ENCODE data around the gene ZG16B.

DNA sequence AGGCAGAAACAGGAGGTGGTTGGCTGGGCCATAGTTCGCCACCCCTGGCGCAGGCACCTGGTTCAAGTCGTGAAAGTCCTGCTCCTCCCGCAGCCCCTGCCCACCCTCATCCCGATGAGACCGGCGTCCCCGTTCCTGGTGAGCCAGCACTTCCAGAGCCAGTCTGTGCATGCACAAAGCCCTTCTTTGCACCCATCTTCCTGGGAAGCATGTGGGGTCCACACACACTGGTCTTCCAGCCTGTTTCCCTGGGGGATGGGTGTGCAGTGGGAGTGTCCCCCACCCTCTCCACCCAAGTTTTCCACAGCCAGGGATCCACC lies 1.6 kb upstream of the ZG16B start:
- TF ChIP-seq POLR2AphosphoS5 (IDR thresholded peaks at IDR 0.05) (no peak), POLR2A (IDR thresholded peaks at IDR 0.05) (no peak)
- TF ChIP-seq, protein P1, sequence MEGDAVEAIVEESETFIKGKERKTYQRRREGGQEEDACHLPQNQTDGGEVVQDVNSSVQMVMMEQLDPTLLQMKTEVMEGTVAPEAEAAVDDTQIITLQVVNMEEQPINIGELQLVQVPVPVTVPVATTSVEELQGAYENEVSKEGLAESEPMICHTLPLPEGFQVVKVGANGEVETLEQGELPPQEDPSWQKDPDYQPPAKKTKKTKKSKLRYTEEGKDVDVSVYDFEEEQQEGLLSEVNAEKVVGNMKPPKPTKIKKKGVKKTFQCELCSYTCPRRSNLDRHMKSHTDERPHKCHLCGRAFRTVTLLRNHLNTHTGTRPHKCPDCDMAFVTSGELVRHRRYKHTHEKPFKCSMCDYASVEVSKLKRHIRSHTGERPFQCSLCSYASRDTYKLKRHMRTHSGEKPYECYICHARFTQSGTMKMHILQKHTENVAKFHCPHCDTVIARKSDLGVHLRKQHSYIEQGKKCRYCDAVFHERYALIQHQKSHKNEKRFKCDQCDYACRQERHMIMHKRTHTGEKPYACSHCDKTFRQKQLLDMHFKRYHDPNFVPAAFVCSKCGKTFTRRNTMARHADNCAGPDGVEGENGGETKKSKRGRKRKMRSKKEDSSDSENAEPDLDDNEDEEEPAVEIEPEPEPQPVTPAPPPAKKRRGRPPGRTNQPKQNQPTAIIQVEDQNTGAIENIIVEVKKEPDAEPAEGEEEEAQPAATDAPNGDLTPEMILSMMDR (IDR thresholded peaks at IDR 0.05): no peak

Measured in upper lobe of left lung (tissue), 4 donors.